Neural progenitor cell (in vitro differentiated cells): Measurements from ENCODE around the gene CBR1. TPM values are rescaled to one million over a fixed set of nuclear protein-coding genes. Genes with fewer than 3 reads are reported as not detected.

Source experiments
- DNase-seq: peaks from one replicate; pipeline ENCODE4 v3.0.0-alpha.2; 2016; ENCODE audit warnings: low spot score
- H2AFZ ChIP-seq: fragments of 200-600 bp; sonication (generic); replicated peaks from 2 replicates; pipeline ENCODE4 v1.6.1; 2016; ENCODE audit warnings: antibody characterized with exemption
- H3F3A ChIP-seq: fragments of 200-600 bp; sonication (generic); 2 replicates; pipeline ENCODE4 v1.6.1; 2016; ENCODE audit warnings: antibody characterized with exemption, low read depth
- H3K27ac ChIP-seq: fragments of 200-600 bp; sonication (generic); 2 replicates; pipeline ENCODE4 v1.5.1; 2016; ENCODE audit warnings: mild to moderate bottlenecking
- H3K27me3 ChIP-seq: fragments of 200-600 bp; sonication (generic); 2 replicates; pipeline ENCODE4 v1.6.1; 2016; ENCODE audit warnings: mild to moderate bottlenecking, moderate library complexity
- H3K36me3 ChIP-seq: fragments of 200-600 bp; sonication (generic); 2 replicates; pipeline ENCODE4 v1.5.1; 2016
- H3K4me1 ChIP-seq: fragments of 200-600 bp; sonication (generic); 2 replicates; pipeline ENCODE4 v1.6.1; 2016; ENCODE audit warnings: mixed run types
- H3K4me2 ChIP-seq: fragments of 200-600 bp; sonication (generic); 2 replicates; pipeline ENCODE4 v1.6.1; 2016
- H3K4me3 ChIP-seq: fragments of 200-600 bp; sonication (generic); 2 replicates; pipeline ENCODE4 v1.5.1; 2016
- H3K79me2 ChIP-seq: fragments of 200-600 bp; sonication (generic); 2 replicates; pipeline ENCODE4 v1.6.1; 2016; ENCODE audit warnings: low read depth
- H3K9ac ChIP-seq: fragments of 200-600 bp; sonication (generic); 2 replicates; pipeline ENCODE4 v1.6.1; 2016
- H3K9me3 ChIP-seq: fragments of 200-600 bp; sonication (generic); 2 replicates; pipeline ENCODE4 v1.5.1; 2016; ENCODE audit warnings: low read depth
- H4K20me1 ChIP-seq: fragments of 200-600 bp; sonication (generic); 2 replicates; pipeline ENCODE4 v1.6.1; 2016; ENCODE audit warnings: low read depth
- H3K27ac Mint-ChIP-seq: 3 replicates; pipeline ENCODE4 v1.8.0; 2021; ENCODE audit warnings: mixed read lengths
- H3K27me3 Mint-ChIP-seq: 2 replicates; pipeline ENCODE4 v1.8.0; 2022; ENCODE audit warnings: low read depth, mild to moderate bottlenecking, inconsistent platforms, moderate library complexity, mixed read lengths; ENCODE audit not compliant: insufficient read depth
- H3K36me3 Mint-ChIP-seq: 3 replicates; pipeline ENCODE4 v1.8.0; 2021; ENCODE audit warnings: mixed read lengths
- H3K4me1 Mint-ChIP-seq: 3 replicates; pipeline ENCODE4 v1.8.0; 2021; ENCODE audit warnings: mixed read lengths
- H3K4me3 Mint-ChIP-seq: 3 replicates; pipeline ENCODE4 v1.8.0; 2021; ENCODE audit warnings: mild to moderate bottlenecking, moderate library complexity, mixed read lengths
- H3K9me3 Mint-ChIP-seq: 3 replicates; pipeline ENCODE4 v1.8.0; 2020; ENCODE audit warnings: mixed read lengths
- CTCF ChIP-seq: fragments of 200-600 bp; sonication (generic); IDR thresholded peaks from 2 replicates; pipeline ENCODE4 v1.5.1; 2017; ENCODE audit warnings: antibody characterized with exemption, mild to moderate bottlenecking
- EZH2 ChIP-seq: fragments of 200-600 bp; sonication (generic); IDR thresholded peaks from 2 replicates; pipeline ENCODE4 v1.6.1; 2017; ENCODE audit warnings: antibody characterized with exemption, mild to moderate bottlenecking, moderate library complexity
- EZH2phosphoT487 ChIP-seq: fragments of 200-600 bp; sonication (generic); IDR thresholded peaks from 2 replicates; pipeline ENCODE4 v1.6.1; 2017; ENCODE audit warnings: antibody characterized with exemption
- total RNA-seq: library from RNA; depleted of rRNA; stranded (reverse); fragments of >200 nt; gene quantifications from 2 replicates; pipeline ENCODE4 v1.2.3, GENCODE V29; 2015; ENCODE audit warnings: low replicate concordance

Gene CBR1
- total RNA-seq, 1 donor from 2014 or later = 24.9 TPM

DNA sequence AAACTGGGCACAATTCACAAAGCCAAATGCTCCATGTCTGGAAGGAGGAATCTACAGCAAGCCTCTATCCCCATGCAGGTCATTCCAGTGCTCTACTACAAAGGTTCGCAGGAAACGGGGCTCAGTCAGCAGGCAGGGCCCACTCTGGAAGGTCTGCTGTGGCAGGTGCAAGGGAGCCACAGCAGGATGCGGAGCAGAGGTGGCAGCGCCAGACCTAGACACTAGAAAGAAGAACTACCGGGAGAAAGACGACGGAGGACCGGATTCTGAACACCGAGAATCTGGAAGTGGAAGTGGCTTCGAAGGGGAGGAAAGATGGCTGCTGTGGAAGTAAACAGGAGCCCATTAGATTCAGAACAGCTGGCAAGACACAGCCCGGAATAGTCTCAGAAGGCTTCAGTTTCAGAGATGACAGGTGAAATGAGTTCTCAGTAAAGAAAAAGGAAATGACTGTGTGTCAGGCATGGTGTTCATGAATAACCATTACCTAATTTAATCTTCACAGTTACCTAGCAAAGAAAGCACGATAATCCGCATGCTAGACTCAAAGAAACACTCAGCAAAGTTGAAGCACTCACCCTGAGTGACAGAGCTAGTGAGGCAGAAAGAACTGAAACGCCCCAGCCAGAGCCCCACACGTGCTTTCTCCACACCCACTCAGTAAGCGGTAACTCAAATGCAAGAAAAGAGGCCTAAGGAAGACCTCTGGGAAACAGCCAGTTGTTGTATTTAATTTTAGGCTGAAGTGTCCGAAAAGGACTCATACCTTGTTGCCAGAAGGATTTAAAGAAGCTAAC lies 30.9 kb upstream of the CBR1 start:
- peaks cover 3% of the 10 kb centered on the region for H3K27me3 Mint-ChIP-seq
- H3K4me3 Mint-ChIP-seq = no peak overlapping the region
- H3K27ac Mint-ChIP-seq = no peak overlapping the region
- Histone ChIP-seq H3K36me3 (peaks cover 8% of the 10 kb centered on the region), H3K9me3 (no peaks in the 10 kb centered on the region), H3K9ac (no peak overlapping the region), H2AFZ (no peak overlapping the region), H3K4me2 (no peak overlapping the region), H3F3A (no peaks in the 10 kb centered on the region), H3K27ac (no peak overlapping the region), H3K79me2 (no peaks in the 10 kb centered on the region), H3K27me3 (no peaks in the 10 kb centered on the region), H3K4me3 (no peak overlapping the region), H3K4me1 (no peaks in the 10 kb centered on the region), H4K20me1 (no peaks in the 10 kb centered on the region)
- H3K9me3 Mint-ChIP-seq = no peaks in the 10 kb centered on the region
- peaks cover 2% of the 10 kb centered on the region for H3K4me1 Mint-ChIP-seq
- peaks cover 41% of the 10 kb centered on the region for H3K36me3 Mint-ChIP-seq
- no peak for TF ChIP-seq EZH2phosphoT487
- no peak for TF ChIP-seq CTCF
- no peak for TF ChIP-seq EZH2
- no peak for DNase-seq

- no peaks in the 10 kb centered on the region for H3K4me1 ChIP-seq
- TF ChIP-seq EZH2 (no peak), EZH2phosphoT487 (no peak), CTCF (no peak)
- H3K27ac ChIP-seq = no peak overlapping the region
- Mint-ChIP-seq H3K27me3 (peaks cover 3% of the 10 kb centered on the region), H3K4me3 (no peak overlapping the region), H3K9me3 (no peaks in the 10 kb centered on the region), H3K4me1 (peaks cover 2% of the 10 kb centered on the region), H3K27ac (no peak overlapping the region), H3K36me3 (peaks cover 45% of the 10 kb centered on the region)
- H3K79me2 ChIP-seq = no peaks in the 10 kb centered on the region
- H2AFZ ChIP-seq = no peak overlapping the region
- H3K9ac ChIP-seq = no peak overlapping the region
- no peaks in the 10 kb centered on the region for H4K20me1 ChIP-seq
- no peak overlapping the region for H3K4me2 ChIP-seq
- DNase-seq = no peak
- no peaks in the 10 kb centered on the region for H3F3A ChIP-seq
- H3K36me3 ChIP-seq = peaks cover 10% of the 10 kb centered on the region
- H3K27me3 ChIP-seq = no peaks in the 10 kb centered on the region
- no peaks in the 10 kb centered on the region for H3K9me3 ChIP-seq
- no peak overlapping the region for H3K4me3 ChIP-seq
These were observed 30.0 kb upstream of the CBR1 start for GRCh38 chr21:36039861-36040260.

DNA sequence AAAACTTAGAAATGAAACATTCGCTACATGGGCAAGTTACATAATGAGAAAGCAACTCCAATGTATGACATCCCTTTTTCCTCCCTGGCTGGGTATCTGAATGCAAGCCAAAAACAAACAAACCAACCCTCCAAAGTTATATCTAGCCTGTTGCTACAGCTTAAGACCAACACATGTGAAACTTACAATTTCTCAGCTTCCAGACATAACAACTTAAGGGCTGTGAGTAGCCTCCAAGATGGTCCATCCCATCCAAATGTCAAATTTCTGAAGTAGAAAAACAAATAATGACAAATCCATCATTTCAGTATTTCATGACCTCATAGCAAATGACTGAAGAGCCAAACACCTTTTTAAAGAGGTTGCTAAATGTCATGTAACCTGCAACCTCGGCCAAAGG lies 29.4 kb upstream of the CBR1 start:
- no peak overlapping the region for H3K27ac Mint-ChIP-seq

More for the DNA sequence above, 29.4 kb upstream of the CBR1 start:
- H3K36me3 Mint-ChIP-seq = peaks cover 44% of the 10 kb centered on the region
- Histone ChIP-seq H3K4me2 (no peak overlapping the region), H3K27ac (no peak overlapping the region), H3K9me3 (no peaks in the 10 kb centered on the region), H4K20me1 (no peaks in the 10 kb centered on the region), H3K4me1 (no peaks in the 10 kb centered on the region), H3K27me3 (no peaks in the 10 kb centered on the region), H3K36me3 (peaks cover 10% of the 10 kb centered on the region), H3K9ac (no peak overlapping the region), H3K4me3 (no peak overlapping the region), H2AFZ (no peak overlapping the region), H3K79me2 (no peaks in the 10 kb centered on the region), H3F3A (no peaks in the 10 kb centered on the region)
- no peak overlapping the region for H3K4me3 Mint-ChIP-seq
- peaks cover 2% of the 10 kb centered on the region for H3K4me1 Mint-ChIP-seq
- H3K9me3 Mint-ChIP-seq = no peaks in the 10 kb centered on the region
- peaks cover 3% of the 10 kb centered on the region for H3K27me3 Mint-ChIP-seq
- TF ChIP-seq EZH2phosphoT487 (no peak), CTCF (no peak), EZH2 (no peak)
- no peak for DNase-seq
